Right renal pelvis (tissue), 4 donors: Measurements from ENCODE around the gene MYO18B. TPM values are rescaled to one million over a fixed set of nuclear protein-coding genes. Genes with fewer than 3 reads are reported as not detected.

ENCODE experiments used
- DNase-seq, 4 donors: peaks; one replicate each; pipeline ENCODE4 v3.0.0-alpha.2; 2013; ENCODE audit warnings: low read depth in 4 of 4, low spot score in 3 of 4, missing footprints in 1 of 4
- polyA plus RNA-seq, 4 donors: library from polyadenylated mRNA; unstranded; fragments of 120-200 nt; gene quantifications; one replicate each; pipeline ENCODE4 v1.2.1, GENCODE V29; 2013; ENCODE audit not compliant: insufficient read length in 4 of 4

Gene MYO18B
- polyA plus RNA-seq, 4 donors: 0.06 to 0.21 (median 0.14) TPM

- DNase-seq: no peak
These were observed 101.8 kb downstream of the MYO18B start for GRCh38 chr22:25843660-25844405.

GRCh38 chr22:25844601-25845000 is 102.6 kb downstream of the MYO18B start:
- no peak for DNase-seq

GRCh38 chr22:25845985-25846745 is 104.2 kb downstream of the MYO18B start:
- DNase-seq: no peak

GRCh38 chr22:25847451-25847850 is 105.5 kb downstream of the MYO18B start:
- DNase-seq: no peak

GRCh38 chr22:25848954-25849353 is 107.0 kb downstream of the MYO18B start:
- DNase-seq: no peak

GRCh38 chr22:25849522-25849921 is 107.5 kb downstream of the MYO18B start:
- DNase-seq: no peak

- no peak for DNase-seq
These were observed 110.2 kb downstream of the MYO18B start for GRCh38 chr22:25852223-25852622.

- no peak for DNase-seq
These were observed 111.1 kb downstream of the MYO18B start for GRCh38 chr22:25853078-25853477.

- no peak for DNase-seq
These were observed 111.7 kb downstream of the MYO18B start for GRCh38 chr22:25853501-25854284.

- DNase-seq: no peak
These were observed 127.8 kb downstream of the MYO18B start for GRCh38 chr22:25869771-25870170.

GRCh38 chr22:25874327-25874726 is 132.3 kb downstream of the MYO18B start:
- no peak for DNase-seq

- no peak for DNase-seq
These were observed 133.5 kb downstream of the MYO18B start for GRCh38 chr22:25875461-25875860.

GRCh38 chr22:25876871-25877270 is 134.9 kb downstream of the MYO18B start:
- DNase-seq: no peak

GRCh38 chr22:25878933-25879332 is 136.9 kb downstream of the MYO18B start:
- DNase-seq: no peak

GRCh38 chr22:25880524-25880923 is 138.5 kb downstream of the MYO18B start:
- no peak for DNase-seq

GRCh38 chr22:25881210-25881755 is 139.3 kb downstream of the MYO18B start:
- no peak for DNase-seq

GRCh38 chr22:25882360-25882759 is 140.4 kb downstream of the MYO18B start:
- DNase-seq: no peak

GRCh38 chr22:25883482-25884033 is 141.6 kb downstream of the MYO18B start:
- no peak for DNase-seq

- no peak for DNase-seq
These were observed 142.1 kb downstream of the MYO18B start for GRCh38 chr22:25884121-25884520.

GRCh38 chr22:25888399-25889054 is 146.5 kb downstream of the MYO18B start:
- no peak for DNase-seq
